ENCODE results near the gene OR2S2. TPM values are rescaled to one million over a fixed set of nuclear protein-coding genes. Genes with fewer than 3 reads are reported as not detected.

The OR2S2 gene
- total RNA-seq, 1 donor from 2014 or later = not detected

GRCh38 chr9:35912791-35913400 is 45.1 kb downstream of the OR2S2 start:
- Histone ChIP-seq H3K4me3 (ENCODE audit: low read depth, low read length) (no peak overlapping the region), H3K36me3 (ENCODE audit: control insufficient read depth, insufficient read depth, low read length) (no peaks in the 10 kb centered on the region), H3K27me3 (ENCODE audit: control insufficient read depth, insufficient read depth, low read length) (no peaks in the 10 kb centered on the region)
- no peak for TF ChIP-seq CTCF (IDR thresholded peaks at IDR 0.05; ENCODE audit: insufficient read depth, low read length, poor library complexity, severe bottlenecking)
- DNase-seq (ENCODE audit: low read depth) = no peak

DNA sequence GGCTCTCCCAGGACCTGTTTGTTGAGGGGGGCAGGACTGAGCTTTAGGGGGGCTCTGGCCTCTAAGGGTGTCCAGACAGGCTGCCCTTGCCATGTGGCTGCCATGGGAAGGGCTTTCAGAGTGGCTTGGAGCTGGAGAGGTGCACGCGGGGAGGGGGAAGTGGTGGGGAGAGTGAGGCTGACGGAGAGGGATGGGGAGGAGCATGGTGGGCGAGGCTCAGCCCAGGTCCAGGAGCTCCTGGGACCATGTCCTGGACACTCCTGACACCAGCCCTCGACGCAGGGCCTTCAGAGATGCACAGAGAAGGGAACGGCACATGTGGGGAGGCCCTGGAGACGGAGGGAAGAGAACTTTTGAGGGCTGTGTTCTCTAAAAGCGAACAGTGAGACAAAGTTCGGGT is 46.3 kb downstream of the OR2S2 start:
- TF ChIP-seq CTCF (IDR thresholded peaks at IDR 0.05; ENCODE audit: insufficient read depth, low read length, poor library complexity, severe bottlenecking) = no peak
- Histone ChIP-seq H3K4me3 (ENCODE audit: low read depth, low read length) (no peak overlapping the region), H3K36me3 (ENCODE audit: control insufficient read depth, insufficient read depth, low read length) (no peaks in the 10 kb centered on the region), H3K27me3 (ENCODE audit: control insufficient read depth, insufficient read depth, low read length) (no peaks in the 10 kb centered on the region)
- DNase-seq (ENCODE audit: low read depth) = no peak

GRCh38 chr9:35910613-35911359 is 47.2 kb downstream of the OR2S2 start:
- H3K36me3 ChIP-seq (ENCODE audit: control insufficient read depth, insufficient read depth, low read length) = no peaks in the 10 kb centered on the region
- H3K4me3 ChIP-seq (ENCODE audit: low read depth, low read length) = no peak overlapping the region
- H3K27me3 ChIP-seq (ENCODE audit: control insufficient read depth, insufficient read depth, low read length) = no peaks in the 10 kb centered on the region
- no peak for DNase-seq (ENCODE audit: low read depth)
- peak; percentile 60 for TF ChIP-seq CTCF (IDR thresholded peaks at IDR 0.05; ENCODE audit: insufficient read depth, low read length, poor library complexity, severe bottlenecking)

- Histone ChIP-seq H3K36me3 (ENCODE audit: control insufficient read depth, insufficient read depth, low read length) (no peaks in the 10 kb centered on the region), H3K27me3 (ENCODE audit: control insufficient read depth, insufficient read depth, low read length) (no peaks in the 10 kb centered on the region), H3K4me3 (ENCODE audit: low read depth, low read length) (no peak overlapping the region)
- no peak for TF ChIP-seq CTCF (IDR thresholded peaks at IDR 0.05; ENCODE audit: insufficient read depth, low read length, poor library complexity, severe bottlenecking)
- no peak for DNase-seq (ENCODE audit: low read depth)
These were observed 48.0 kb downstream of the OR2S2 start for GRCh38 chr9:35909687-35910612.

- no peaks in the 10 kb centered on the region for H3K36me3 ChIP-seq (ENCODE audit: control insufficient read depth, insufficient read depth, low read length)
- no peaks in the 10 kb centered on the region for H3K27me3 ChIP-seq (ENCODE audit: control insufficient read depth, insufficient read depth, low read length)
- no peak for DNase-seq (ENCODE audit: low read depth)
- no peak within 1 kb of the TSS for H3K4me3 ChIP-seq (ENCODE audit: low read depth, low read length)
- no peak for TF ChIP-seq CTCF (IDR thresholded peaks at IDR 0.05; ENCODE audit: insufficient read depth, low read length, poor library complexity, severe bottlenecking)
These were observed 48.7 kb downstream of the OR2S2 start, which contains the start of gene SPAAR for GRCh38 chr9:35909274-35909673. Gene SPAAR, plus strand, starts transcription at chr9:35909490. Its CDS starts 974 bp downstream, at chr9:35910464.

All from kidney epithelial cell (primary cell).